Testis (tissue), 2 donors: ENCODE results near the gene STK40.

ENCODE experiments used
- CTCF ChIP-seq, 3 experiments: fragments of 450-650 bp in 2 of 3; fragments of 200-600 bp in 1 of 3; sonication (generic) in 1 of 3; IDR thresholded peaks; one replicate each; pipeline ENCODE4 v1.5.1; 2016 to 2019; ENCODE audit warnings: antibody characterized with exemption in 3 of 3, mild to moderate bottlenecking in 2 of 3, moderate library complexity in 1 of 3
- POLR2A ChIP-seq: fragments of 450-650 bp; IDR thresholded peaks from one replicate; pipeline ENCODE4 v1.6.1; 2017; ENCODE audit warnings: antibody characterized with exemption, mild to moderate bottlenecking, moderate library complexity

DNA sequence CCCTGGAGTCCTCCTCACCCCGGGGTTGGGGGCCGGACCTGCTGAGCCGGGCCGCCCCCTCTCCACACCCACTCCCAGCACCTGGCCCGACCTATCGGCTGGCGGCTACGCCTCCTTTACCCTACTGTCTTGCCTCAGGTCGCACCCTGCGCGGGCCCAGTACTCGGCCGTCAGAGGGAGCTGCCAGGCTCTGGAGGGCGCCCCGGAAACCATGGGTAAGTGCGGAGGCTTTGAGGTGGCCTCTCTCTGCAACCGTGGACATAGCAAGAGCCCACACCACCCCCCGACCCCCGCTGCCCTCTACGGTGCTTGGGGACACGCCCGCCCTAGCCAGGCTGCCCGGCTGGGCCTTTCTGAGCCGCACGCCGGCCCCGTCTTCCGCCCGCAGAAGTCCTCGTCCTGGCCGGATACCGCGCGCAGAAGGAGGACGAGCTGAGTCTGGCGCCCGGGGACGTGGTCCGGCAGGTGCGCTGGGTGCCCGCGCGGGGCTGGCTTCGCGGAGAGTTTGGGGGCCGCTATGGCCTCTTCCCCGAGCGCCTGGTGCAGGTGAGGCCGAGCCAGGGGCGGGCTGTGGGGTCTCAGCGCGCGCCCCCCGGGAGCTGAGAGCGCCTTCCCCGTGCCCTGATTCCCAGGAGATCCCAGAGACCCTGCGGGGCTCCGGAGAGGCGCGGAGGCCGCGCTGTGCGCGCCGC lies 79.4 kb downstream of the STK40 start, which contains the start of gene SH3D21:
- TF ChIP-seq CTCF (IDR thresholded peaks at IDR 0.05) (no peak), POLR2A (no peak)
